ENCODE results near the gene AQP2. TPM values are rescaled to one million over a fixed set of nuclear protein-coding genes. Genes with fewer than 3 reads are reported as not detected.

Gene AQP2
- total and polyA plus RNA-seq, 7 experiments from 2014 or later, result not detected

DNA sequence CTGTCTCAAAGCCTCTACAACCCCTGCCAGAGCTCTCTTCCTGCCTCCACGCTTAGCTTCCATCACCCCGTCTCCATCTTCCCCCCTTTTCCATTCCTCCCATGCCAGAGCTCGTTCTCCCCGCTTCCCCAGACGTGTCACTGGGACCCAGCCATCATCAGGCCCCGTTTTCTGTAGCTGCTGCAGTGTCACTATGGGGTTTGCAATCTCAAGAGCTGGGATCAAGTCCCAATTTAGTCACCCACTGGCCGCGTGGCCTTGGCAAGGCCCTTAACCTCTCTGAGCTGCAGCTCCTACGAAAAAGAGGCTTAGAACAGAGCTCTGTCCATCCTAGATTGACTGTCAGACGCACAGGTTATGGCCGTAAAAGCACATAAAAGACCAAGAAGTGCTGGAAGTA lies 45.9 kb upstream of the AQP2 start:
- intact Hi-C loops (cut with micrococcal nuclease), result no loop called here
- ChIA-PET POLR2A (interaction anchor here (0.5 kb wide), 1 partner anchor 1192 kb away, joined by 6 read pairs; no protein-coding TSS in a partner anchor), CTCF (interaction anchor here (0.6 to 1.3 kb wide), 4 partner anchors 35 to 63 kb away, joined by 3 read pairs; no protein-coding TSS in a partner anchor)
- no peaks in the 10 kb centered on the region for H3K4me1 ChIP-seq (ENCODE audit: control insufficient read depth in 2 of 2, insufficient read depth in 2 of 2, low read length in 2 of 2)
- no peaks in the 10 kb centered on the region for H3K27me3 ChIP-seq (ENCODE audit: control insufficient read depth in 2 of 2, insufficient read depth in 2 of 2, low read length in 2 of 2)
- H3K36me3 Mint-ChIP-seq, result no peaks in the 10 kb centered on the region
- no peak overlapping the region for H3K4me3 ChIP-seq (ENCODE audit: low read length)
- H3K9me3 Mint-ChIP-seq, result no peaks in the 10 kb centered on the region
- peaks cover 0 to 13% (median 8%) of the 10 kb centered on the region in 7 donors for H3K4me1 Mint-ChIP-seq
- no peaks in the 10 kb centered on the region for H3K36me3 ChIP-seq (ENCODE audit: control insufficient read depth in 2 of 3, insufficient read depth in 3 of 3, low read length in 3 of 3)
- peaks cover 0 to 32% (median 5%) of the 10 kb centered on the region in 5 donors for H3K27me3 Mint-ChIP-seq
- no peaks in the 10 kb centered on the region for H3K9me3 ChIP-seq (ENCODE audit: control insufficient read depth in 2 of 3, low read length in 3 of 3)
- peak overlapping the region in 1 of 9 donors; percentile 57 for H3K27ac Mint-ChIP-seq
- H3K27ac ChIP-seq (ENCODE audit: low read depth, low read length), result no peak overlapping the region
- no peak for DNase-seq
- no peak for ATAC-seq
- H3K4me3 Mint-ChIP-seq, result peak overlapping the region in 9 of 10 donors; percentile 79 to 88 (median 83)

DNA sequence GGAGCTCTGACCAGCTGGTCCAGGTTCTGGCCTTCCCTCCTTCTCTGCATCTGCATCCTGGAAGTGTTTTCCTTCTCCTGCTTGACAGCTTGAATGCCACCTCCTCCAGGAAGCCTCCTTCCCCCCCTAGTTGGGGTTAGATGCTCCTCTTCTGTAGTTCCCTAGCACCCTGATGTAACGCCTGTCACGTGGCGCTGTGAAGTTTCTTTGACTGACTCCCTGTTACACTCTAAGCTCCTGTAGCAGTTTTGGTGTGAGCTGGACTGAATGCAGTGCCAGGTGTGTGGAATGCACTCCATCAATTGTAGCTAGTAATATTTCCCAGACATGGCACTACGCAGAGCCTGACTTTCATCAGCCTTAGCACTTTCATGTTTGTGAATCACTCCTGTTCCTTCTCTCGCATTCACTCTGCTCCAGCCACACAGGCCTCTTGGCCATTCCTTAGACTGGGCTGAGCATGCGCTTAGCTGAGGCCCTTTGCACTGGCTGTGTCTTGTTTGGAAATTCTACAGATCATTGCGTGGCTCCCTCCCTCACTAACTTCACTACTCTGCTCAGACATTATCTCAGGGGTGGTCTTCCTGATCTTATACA lies 44.7 kb upstream of the AQP2 start:
- Mint-ChIP-seq H3K4me1 (peaks cover 0 to 13% (median 8%) of the 10 kb centered on the region in 7 donors), H3K4me3 (peak overlapping the region in 2 of 10 donors; percentile 5 to 12), H3K36me3 (no peaks in the 10 kb centered on the region), H3K27me3 (peaks cover 0 to 31% (median 5%) of the 10 kb centered on the region in 5 donors), H3K27ac (no peak overlapping the region), H3K9me3 (peaks cover 0 to 1% (median 0%) of the 10 kb centered on the region in 11 donors)
- no peaks in the 10 kb centered on the region for H3K27me3 ChIP-seq (ENCODE audit: control insufficient read depth in 2 of 2, insufficient read depth in 2 of 2, low read length in 2 of 2)
- H3K4me3 ChIP-seq (ENCODE audit: low read length), result no peak overlapping the region
- H3K36me3 ChIP-seq (ENCODE audit: control insufficient read depth in 2 of 3, insufficient read depth in 3 of 3, low read length in 3 of 3), result no peaks in the 10 kb centered on the region
- intact Hi-C loops (cut with micrococcal nuclease), result no loop called here
- H3K27ac ChIP-seq (ENCODE audit: low read depth, low read length), result no peak overlapping the region
- DNase-seq (no peak), ATAC-seq (no peak)
- no peaks in the 10 kb centered on the region for H3K9me3 ChIP-seq (ENCODE audit: control insufficient read depth in 2 of 3, low read length in 3 of 3)
- POLR2A ChIA-PET, result no interaction called here
- CTCF ChIA-PET, result no interaction called here
- H3K4me1 ChIP-seq (ENCODE audit: control insufficient read depth in 2 of 2, insufficient read depth in 2 of 2, low read length in 2 of 2), result no peaks in the 10 kb centered on the region

DNA sequence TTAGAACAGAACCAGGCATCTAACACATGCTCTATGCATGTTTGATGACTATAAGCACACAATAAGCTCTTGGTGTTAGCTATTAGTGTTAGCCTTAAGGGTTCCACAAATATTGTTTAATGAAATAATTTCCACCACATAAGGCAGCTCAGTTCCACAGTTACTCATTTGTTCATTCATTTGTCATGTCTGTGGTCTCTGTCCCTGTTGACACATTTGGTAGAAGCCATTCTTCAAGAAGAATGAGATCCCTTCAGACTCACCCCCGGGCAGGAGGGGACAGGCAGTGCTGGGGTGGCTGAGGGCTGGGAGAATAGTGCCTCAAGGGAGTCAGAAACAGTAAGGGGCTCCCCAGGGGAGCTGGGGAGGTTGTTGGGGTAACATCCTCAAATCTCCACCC lies 43.2 kb upstream of the AQP2 start:
- no peak overlapping the region for H3K27ac ChIP-seq (ENCODE audit: low read depth, low read length)
- Mint-ChIP-seq H3K4me1 (peaks cover 0 to 13% (median 8%) of the 10 kb centered on the region in 7 donors), H3K27me3 (peaks cover 0 to 27% (median 5%) of the 10 kb centered on the region in 5 donors), H3K36me3 (no peaks in the 10 kb centered on the region), H3K4me3 (no peak overlapping the region), H3K27ac (no peak overlapping the region), H3K9me3 (peaks cover 0 to 2% (median 0%) of the 10 kb centered on the region in 11 donors)
- no peak overlapping the region for H3K4me3 ChIP-seq (ENCODE audit: low read length)
- DNase-seq, result no peak
- H3K9me3 ChIP-seq (ENCODE audit: control insufficient read depth in 2 of 3, low read length in 3 of 3), result no peaks in the 10 kb centered on the region
- no peaks in the 10 kb centered on the region for H3K4me1 ChIP-seq (ENCODE audit: control insufficient read depth in 2 of 2, insufficient read depth in 2 of 2, low read length in 2 of 2)
- intact Hi-C loops (cut with micrococcal nuclease), result no loop called here
- H3K36me3 ChIP-seq (ENCODE audit: control insufficient read depth in 2 of 3, insufficient read depth in 3 of 3, low read length in 3 of 3), result no peaks in the 10 kb centered on the region
- no peaks in the 10 kb centered on the region for H3K27me3 ChIP-seq (ENCODE audit: control insufficient read depth in 2 of 2, insufficient read depth in 2 of 2, low read length in 2 of 2)
- POLR2A ChIA-PET, result no interaction called here
- CTCF ChIA-PET, result no interaction called here
- ATAC-seq, result no peak

DNA sequence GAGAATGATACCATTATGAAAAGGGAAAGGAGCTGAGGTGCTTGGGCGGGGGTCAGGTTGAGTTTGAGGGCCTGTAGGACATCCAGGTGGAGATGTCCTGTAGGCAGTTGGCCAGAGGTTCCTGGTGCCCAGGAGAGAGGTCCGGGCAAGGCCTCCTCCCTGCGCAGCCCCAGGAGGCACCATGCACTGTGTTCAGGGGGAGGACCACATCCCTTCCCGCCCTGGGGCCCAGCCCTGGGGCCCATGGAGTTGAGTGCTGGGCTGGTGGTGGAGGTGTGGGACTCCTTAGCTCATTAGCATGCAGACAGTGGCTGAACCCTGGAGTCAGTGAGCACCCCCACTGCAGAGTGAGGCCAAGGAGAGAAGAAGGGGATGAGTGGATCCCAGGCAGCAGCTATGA lies 41.2 kb upstream of the AQP2 start:
- ChIA-PET POLR2A (no interaction called here), CTCF (no interaction called here)
- H3K36me3 Mint-ChIP-seq, result no peaks in the 10 kb centered on the region
- no peak overlapping the region for H3K27ac Mint-ChIP-seq
- no peaks in the 10 kb centered on the region for H3K4me1 ChIP-seq (ENCODE audit: control insufficient read depth in 2 of 2, insufficient read depth in 2 of 2, low read length in 2 of 2)
- peaks cover 0 to 19% (median 3%) of the 10 kb centered on the region in 5 donors for H3K27me3 Mint-ChIP-seq
- H3K4me1 Mint-ChIP-seq, result peaks cover 0 to 5% (median 2%) of the 10 kb centered on the region in 7 donors
- no peak overlapping the region for H3K27ac ChIP-seq (ENCODE audit: low read depth, low read length)
- intact Hi-C loops (cut with micrococcal nuclease), result no loop called here
- no peaks in the 10 kb centered on the region for H3K9me3 ChIP-seq (ENCODE audit: control insufficient read depth in 2 of 3, low read length in 3 of 3)
- H3K4me3 ChIP-seq (ENCODE audit: low read length), result no peak overlapping the region
- H3K36me3 ChIP-seq (ENCODE audit: control insufficient read depth in 2 of 3, insufficient read depth in 3 of 3, low read length in 3 of 3), result no peaks in the 10 kb centered on the region
- DNase-seq (no peak), ATAC-seq (no peak)
- H3K4me3 Mint-ChIP-seq, result no peak overlapping the region
- H3K9me3 Mint-ChIP-seq, result peaks cover 0 to 2% (median 0%) of the 10 kb centered on the region in 11 donors
- no peaks in the 10 kb centered on the region for H3K27me3 ChIP-seq (ENCODE audit: control insufficient read depth in 2 of 2, insufficient read depth in 2 of 2, low read length in 2 of 2)

DNA sequence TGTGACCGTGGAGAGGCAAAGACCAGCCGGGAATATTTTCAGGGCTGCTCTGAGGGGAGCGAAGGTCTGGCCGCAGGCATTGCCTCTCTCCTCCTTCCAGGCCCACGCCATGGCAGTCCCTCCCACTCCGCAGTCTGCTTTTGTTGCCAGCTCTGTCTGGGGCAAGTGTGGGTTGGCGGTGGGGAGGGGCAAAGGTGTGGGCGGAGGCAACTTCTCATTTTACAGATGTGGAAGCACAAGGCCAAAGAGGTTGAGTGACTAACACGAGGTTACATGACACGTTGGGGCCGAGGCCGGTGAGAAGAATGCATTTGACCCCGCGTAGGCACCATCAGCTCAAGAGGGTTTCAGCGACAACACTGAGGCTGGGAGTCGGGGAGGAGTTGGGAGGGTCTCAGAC lies 40.7 kb upstream of the AQP2 start:
- intact Hi-C loops (cut with micrococcal nuclease), result no loop called here

DNA sequence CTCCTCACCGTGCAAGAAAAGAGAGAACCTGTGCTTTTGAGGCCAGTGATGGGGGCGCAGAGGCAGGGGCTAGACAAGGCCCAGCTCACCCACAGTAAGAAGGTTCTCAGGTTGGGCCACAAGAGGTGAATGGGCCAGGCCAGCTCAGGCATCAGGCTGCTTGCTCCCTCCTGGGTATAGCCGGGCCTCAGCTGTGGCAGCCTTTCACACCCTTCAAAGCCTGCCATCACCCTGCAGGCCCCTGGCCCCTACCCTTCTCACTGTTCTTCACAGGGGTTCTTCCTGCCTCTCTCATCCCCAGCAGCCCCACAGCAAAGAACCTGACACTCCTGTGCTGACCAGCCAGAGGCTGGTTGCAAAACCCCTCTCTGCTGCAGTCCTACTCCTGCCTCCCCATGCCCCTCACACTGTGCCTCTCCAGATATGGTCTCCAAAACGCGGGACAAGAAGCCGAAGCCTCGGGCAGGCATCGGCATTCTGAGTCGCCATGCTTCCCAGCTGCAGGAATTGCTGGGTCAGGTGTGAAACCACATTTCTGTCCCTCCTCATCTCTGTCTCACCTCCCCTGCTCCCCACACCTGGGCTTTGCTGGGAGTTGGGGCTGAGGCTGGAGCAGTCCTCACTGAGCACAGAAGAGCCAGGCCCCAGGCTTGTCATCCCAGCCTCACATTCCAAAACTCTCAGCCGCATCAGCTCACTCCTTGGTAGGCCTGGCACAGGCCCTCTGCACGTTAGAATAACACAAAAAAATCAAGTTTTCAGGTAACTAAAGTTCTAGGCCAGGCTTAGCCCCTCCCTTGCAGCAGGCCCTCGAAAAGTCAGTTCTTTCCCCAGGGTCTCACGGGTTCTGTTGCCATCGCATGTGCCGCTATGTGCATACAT lies 40.0 kb upstream of the AQP2 start:
- DNase-seq, result no peak
- ChIA-PET POLR2A (no interaction called here), CTCF (no interaction called here)
- H3K27ac ChIP-seq (ENCODE audit: low read depth, low read length), result no peak overlapping the region
- Mint-ChIP-seq H3K27ac (no peak overlapping the region), H3K27me3 (peaks cover 0 to 12% (median 0%) of the 10 kb centered on the region in 5 donors), H3K4me1 (no peaks in the 10 kb centered on the region), H3K4me3 (no peak overlapping the region), H3K36me3 (no peaks in the 10 kb centered on the region), H3K9me3 (peaks cover 0 to 2% (median 0%) of the 10 kb centered on the region in 11 donors)
- H3K4me1 ChIP-seq (ENCODE audit: control insufficient read depth in 2 of 2, insufficient read depth in 2 of 2, low read length in 2 of 2), result no peaks in the 10 kb centered on the region
- no peak overlapping the region for H3K4me3 ChIP-seq (ENCODE audit: low read length)
- H3K27me3 ChIP-seq (ENCODE audit: control insufficient read depth in 2 of 2, insufficient read depth in 2 of 2, low read length in 2 of 2), result no peaks in the 10 kb centered on the region
- no peaks in the 10 kb centered on the region for H3K36me3 ChIP-seq (ENCODE audit: control insufficient read depth in 2 of 3, insufficient read depth in 3 of 3, low read length in 3 of 3)
- H3K9me3 ChIP-seq (ENCODE audit: control insufficient read depth in 2 of 3, low read length in 3 of 3), result no peaks in the 10 kb centered on the region
- intact Hi-C loops (cut with micrococcal nuclease), result no loop called here
- no peak for ATAC-seq

More for the DNA sequence above, 40.7 kb upstream of the AQP2 start:
- Histone ChIP-seq H3K27ac (ENCODE audit: low read depth, low read length) (no peak overlapping the region), H3K36me3 (ENCODE audit: control insufficient read depth in 2 of 3, insufficient read depth in 3 of 3, low read length in 3 of 3) (no peaks in the 10 kb centered on the region), H3K4me3 (ENCODE audit: low read length) (no peak overlapping the region), H3K27me3 (ENCODE audit: control insufficient read depth in 2 of 2, insufficient read depth in 2 of 2, low read length in 2 of 2) (no peaks in the 10 kb centered on the region), H3K9me3 (ENCODE audit: control insufficient read depth in 2 of 3, low read length in 3 of 3) (no peaks in the 10 kb centered on the region), H3K4me1 (ENCODE audit: control insufficient read depth in 2 of 2, insufficient read depth in 2 of 2, low read length in 2 of 2) (no peaks in the 10 kb centered on the region)
- H3K27me3 Mint-ChIP-seq, result peaks cover 0 to 15% (median 0%) of the 10 kb centered on the region in 5 donors
- ChIA-PET POLR2A (no interaction called here), CTCF (no interaction called here)
- H3K27ac Mint-ChIP-seq, result no peak overlapping the region
- DNase-seq (no peak), ATAC-seq (no peak)
- no peaks in the 10 kb centered on the region for H3K36me3 Mint-ChIP-seq
- no peaks in the 10 kb centered on the region for H3K4me1 Mint-ChIP-seq
- H3K4me3 Mint-ChIP-seq, result no peak overlapping the region
- H3K9me3 Mint-ChIP-seq, result peaks cover 0 to 2% (median 0%) of the 10 kb centered on the region in 11 donors

All from naive thymus-derived CD4-positive, alpha-beta T cell (primary cell).